Effector CD4-positive, alpha-beta T cell (primary cell): ENCODE data around the gene SETD6.
"Not testable (repeated sequence)": the region's sequence is repeated elsewhere in the genome, so short reads cannot be mapped to it uniquely, and the experiment has no call there.

ENCODE experiments used
- DNase-seq: peaks from one replicate; pipeline ENCODE4 v3.0.0-alpha.2; 2020

The SETD6 gene

GRCh38 chr16:58548378-58548777, 33.1 kb downstream of the SETD6 start:
- DNase-seq = no peak

DNA sequence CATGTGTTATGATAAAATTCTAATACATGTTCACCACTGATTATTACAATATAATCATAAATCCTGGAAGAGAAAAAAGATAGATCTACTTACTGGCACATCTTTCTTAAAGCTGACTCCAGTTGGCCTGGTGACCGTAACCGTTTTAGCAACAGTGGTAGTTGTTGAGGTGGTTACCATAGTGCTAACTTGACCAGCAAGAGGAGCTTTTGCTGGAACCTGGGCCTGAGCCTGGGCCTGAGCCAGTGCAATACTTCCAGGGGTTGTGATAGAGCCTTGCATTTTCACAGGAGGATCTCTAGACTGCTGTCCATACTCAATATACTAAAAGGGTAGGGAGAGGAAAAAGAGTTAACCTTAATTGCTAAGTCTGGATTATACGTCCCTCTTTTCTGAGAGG, 36.2 kb downstream of the SETD6 start:
- DNase-seq = no peak

- no peak for DNase-seq
Observed at GRCh38 chr16:58556678-58557077, 41.4 kb downstream of the SETD6 start.

- no peak for DNase-seq
Observed at GRCh38 chr16:58563235-58563634, 47.9 kb downstream of the SETD6 start.

DNA sequence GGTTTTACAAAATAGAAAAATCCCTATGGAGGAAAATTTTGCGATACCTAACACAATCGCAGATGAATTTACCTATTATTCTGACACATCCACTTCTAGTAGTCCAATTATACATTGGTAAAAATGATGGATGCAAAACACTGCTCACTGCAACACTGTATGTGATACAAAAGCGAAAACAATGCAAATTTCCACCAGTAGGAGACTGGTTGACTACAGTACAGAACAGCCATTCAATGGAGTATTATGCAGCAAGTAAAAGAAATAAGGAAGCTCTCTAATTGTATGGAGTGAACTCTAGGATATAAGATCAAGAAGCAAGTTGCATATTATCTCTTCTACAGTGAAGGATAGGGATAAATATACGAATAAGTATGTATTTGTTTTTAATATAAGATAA, 48.5 kb downstream of the SETD6 start:
- no peak for DNase-seq

DNA sequence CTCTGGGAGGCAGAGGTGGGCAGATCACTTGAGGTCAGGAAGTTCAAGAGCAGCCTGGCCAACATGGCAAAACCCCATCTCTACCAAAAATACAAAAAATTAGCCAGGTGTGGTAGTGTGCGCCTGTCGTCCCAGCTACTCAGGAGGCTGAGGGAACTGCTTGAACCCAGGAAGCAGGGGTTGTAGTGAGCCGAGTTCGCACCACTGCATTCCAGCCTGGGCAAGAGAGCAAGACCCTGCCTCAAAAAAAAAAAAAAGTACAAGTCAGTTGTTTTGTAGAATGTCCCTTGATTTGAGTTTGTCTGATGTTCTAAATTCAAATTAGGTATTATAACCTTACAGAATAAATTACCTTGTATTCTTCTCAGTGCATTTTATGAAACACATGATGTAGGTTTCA, 50.4 kb downstream of the SETD6 start:
- DNase-seq = not testable (repeated sequence)
